WTC11 (cell line): ENCODE data around the gene LSP1. TPM values are rescaled to one million over a fixed set of nuclear protein-coding genes. Genes with fewer than 3 reads are reported as not detected.

Source experiments
- ATAC-seq: fragments of 200-7000 bp; cut with Tn5 transposase; 2 replicates; pipeline ENCODE4 v1.10.0; 2021; ENCODE audit warnings: mild to moderate bottlenecking, moderate library complexity
- CTCF ChIA-PET: fragments of 300-600 bp; sonication (Branson Sonifier 250); formaldehyde crosslinking; loops from one replicate; lab custom pipeline; 2021; ENCODE audit warnings: antibody characterized with exemption; lab: Charles Lee
- POLR2A ChIA-PET: fragments of 350-600 bp; sonication (Branson Sonifier 250); formaldehyde crosslinking; loops from one replicate; lab custom pipeline; 2021; ENCODE audit warnings: antibody characterized with exemption; lab: Charles Lee
- DNase-seq: peaks from one replicate; pipeline ENCODE4 v3.0.0; 2021; ENCODE audit warnings: low spot score
- H3K27ac Mint-ChIP-seq: 2 replicates; pipeline ENCODE4 v1.8.0; 2021; ENCODE audit warnings: mixed read lengths
- H3K27me3 Mint-ChIP-seq: 2 replicates; pipeline ENCODE4 v1.8.0; 2021; ENCODE audit warnings: low read depth, mild to moderate bottlenecking, moderate library complexity, mixed read lengths
- H3K36me3 Mint-ChIP-seq: 2 replicates; pipeline ENCODE4 v1.8.0; 2021; ENCODE audit warnings: mixed read lengths
- H3K4me1 Mint-ChIP-seq: 2 replicates; pipeline ENCODE4 v1.8.0; 2022; ENCODE audit warnings: mixed read lengths
- H3K4me3 Mint-ChIP-seq: 2 replicates; pipeline ENCODE4 v1.8.0; 2021; ENCODE audit warnings: mild to moderate bottlenecking, moderate library complexity, mixed read lengths
- H3K9me3 Mint-ChIP-seq: 2 replicates; pipeline ENCODE4 v1.8.0; 2021; ENCODE audit warnings: mixed read lengths
- CTCF ChIP-seq: fragments of 200-600 bp; IDR thresholded peaks from 2 replicates; pipeline ENCODE4 v1.8.0; 2022; ENCODE audit warnings: antibody characterized with exemption
- E2F1 ChIP-seq: sonication (generic); formaldehyde crosslinking; IDR thresholded peaks from 2 replicates; pipeline ENCODE4 v1.8.0; 2022; ENCODE audit warnings: mild to moderate bottlenecking, missing genetic modification reagents
- ERG ChIP-seq: fragments of 250-450 bp; sonication (Bioruptor Pico); IDR thresholded peaks from 2 replicates; pipeline ENCODE4 v1.8.0; 2021; ENCODE audit warnings: mild to moderate bottlenecking
- ETV6 ChIP-seq: sonication (generic); formaldehyde crosslinking; IDR thresholded peaks from 2 replicates; pipeline ENCODE4 v1.8.1; 2022; ENCODE audit warnings: mild to moderate bottlenecking, missing genetic modification reagents
- GABPB1 ChIP-seq: sonication (generic); formaldehyde crosslinking; IDR thresholded peaks from 2 replicates; pipeline ENCODE4 v1.8.1; 2023; ENCODE audit warnings: mild to moderate bottlenecking, missing genetic modification reagents
- HMGXB4 ChIP-seq: sonication (generic); formaldehyde crosslinking; IDR thresholded peaks from 2 replicates; pipeline ENCODE4 v1.8.1; 2023; ENCODE audit warnings: mild to moderate bottlenecking, moderate library complexity, missing genetic modification reagents
- KAT7 ChIP-seq: sonication (generic); formaldehyde crosslinking; IDR thresholded peaks from 2 replicates; pipeline ENCODE4 v1.8.1; 2023; ENCODE audit warnings: missing genetic modification reagents, mild to moderate bottlenecking, borderline replicate concordance
- MYBL2 ChIP-seq: sonication (generic); formaldehyde crosslinking; IDR thresholded peaks from 2 replicates; pipeline ENCODE4 v1.8.1; 2023; ENCODE audit warnings: mild to moderate bottlenecking, moderate library complexity, missing genetic modification reagents
- NFE2L1 ChIP-seq: sonication (generic); formaldehyde crosslinking; IDR thresholded peaks from 2 replicates; pipeline ENCODE4 v1.8.1; 2023; ENCODE audit warnings: missing genetic modification reagents
- PRDM15 ChIP-seq: sonication (generic); formaldehyde crosslinking; IDR thresholded peaks from 2 replicates; pipeline ENCODE4 v1.8.0; 2022; ENCODE audit warnings: missing genetic modification reagents
- PRRX2 ChIP-seq: fragments of 250-450 bp; sonication (Bioruptor Pico); IDR thresholded peaks from 2 replicates; pipeline ENCODE4 v1.8.0; 2021; ENCODE audit warnings: mild to moderate bottlenecking
- SOX15 ChIP-seq: fragments of 250-450 bp; sonication (Bioruptor Pico); IDR thresholded peaks from 2 replicates; pipeline ENCODE4 v1.9.0; 2021; ENCODE audit warnings: mild to moderate bottlenecking
- SP1 ChIP-seq: sonication (generic); formaldehyde crosslinking; conservative IDR thresholded peaks from 2 replicates; pipeline ENCODE4 v1.8.1; 2022; ENCODE audit warnings: missing genetic modification reagents
- TEAD1 ChIP-seq: sonication (generic); formaldehyde crosslinking; IDR thresholded peaks from 2 replicates; pipeline ENCODE4 v1.8.0; 2022; ENCODE audit warnings: mild to moderate bottlenecking, missing genetic modification reagents
- USF2 ChIP-seq: sonication (generic); formaldehyde crosslinking; IDR thresholded peaks from 2 replicates; pipeline ENCODE4 v1.8.1; 2023; ENCODE audit warnings: mild to moderate bottlenecking, missing genetic modification reagents, moderate library complexity
- ZNF423 ChIP-seq: fragments of 250-450 bp; sonication (Bioruptor Pico); IDR thresholded peaks from 2 replicates; pipeline ENCODE4 v2.1.2; 2022; ENCODE audit warnings: mild to moderate bottlenecking, moderate library complexity
- total RNA-seq: library from RNA; stranded (reverse); gene quantifications from 3 replicates; pipeline ENCODE4 v1.2.3, GENCODE V29; 2021

LSP1 gene
- total RNA-seq, 1 experiment from 2014 or later, result 0.77 TPM

- H3K27ac Mint-ChIP-seq, result no peak overlapping the region
- CTCF ChIA-PET, result interaction anchor here (0.5 to 5.6 kb wide), 76 partner anchors 8 to 485 kb away, joined by 3 to 93 read pairs (median 5); partner anchors contain the start of genes H19, IFITM10, LSP1 and SYT8
- DNase-seq, result peak; percentile 93
- TF ChIP-seq USF2 (CRISPR knock-in tag), result no peak
- TF ChIP-seq ERG (CRISPR knock-in tag), result no peak
- no peak for TF ChIP-seq NFE2L1 (CRISPR knock-in tag)
- TF ChIP-seq CTCF, result peak; percentile 54
- TF ChIP-seq KAT7 (CRISPR knock-in tag), result no peak
- TF ChIP-seq HMGXB4 (CRISPR knock-in tag), result peak; percentile 84
- peak; percentile 84; the same call in 1 of the 2 replicates for TF ChIP-seq ZNF423 (CRISPR knock-in tag)
- TF ChIP-seq ETV6, result no peak; the same call in 1 of the 2 replicates
- peak; percentile 74; the same call in 1 of the 2 replicates for TF ChIP-seq MYBL2 (CRISPR knock-in tag)
- peak; percentile 53; the same call in 1 of the 2 replicates for TF ChIP-seq SP1 (CRISPR knock-in tag)
- TF ChIP-seq, all 79 proteins: peak for 5
- POLR2A ChIA-PET, result no interaction called here
- peaks cover 2% of the 10 kb centered on the region; the same call in 1 of the 2 replicates for H3K4me1 Mint-ChIP-seq
- no peak overlapping the region for H3K4me3 Mint-ChIP-seq
- ATAC-seq, result peak; percentile 96
- H3K36me3 Mint-ChIP-seq, result no peaks in the 10 kb centered on the region
- H3K9me3 Mint-ChIP-seq, result peaks cover 12% of the 10 kb centered on the region; the same call in 1 of the 2 replicates
- peaks cover 3% of the 10 kb centered on the region for H3K27me3 Mint-ChIP-seq
Observed at GRCh38 chr11:1825039-1825740, 27.7 kb upstream of the LSP1 start.

- no peak overlapping the region for H3K4me3 Mint-ChIP-seq
- peaks cover 11% of the 10 kb centered on the region; the same call in 1 of the 2 replicates for H3K9me3 Mint-ChIP-seq
- H3K36me3 Mint-ChIP-seq, result no peaks in the 10 kb centered on the region
- CTCF ChIA-PET, result interaction anchor here (0.6 to 5.6 kb wide), 34 partner anchors 8 to 330 kb away, joined by 3 to 93 read pairs (median 7); partner anchors contain the start of genes SYT8 and TNNT3
- H3K27ac Mint-ChIP-seq, result no peak overlapping the region
- ATAC-seq (no peak), DNase-seq (no peak)
- H3K27me3 Mint-ChIP-seq, result no peaks in the 10 kb centered on the region; the same call in none of the 2 replicates
- no peak for TF ChIP-seq PRDM15 (CRISPR knock-in tag)
- no peak for TF ChIP-seq PRRX2
- no peak for TF ChIP-seq GABPB1 (CRISPR knock-in tag)
- no peak for TF ChIP-seq E2F1 (CRISPR knock-in tag)
- TF ChIP-seq TEAD1 (CRISPR knock-in tag), result no peak
- TF ChIP-seq SOX15, result no peak
- H3K4me1 Mint-ChIP-seq, result peaks cover 2% of the 10 kb centered on the region; the same call in 1 of the 2 replicates
- POLR2A ChIA-PET, result no interaction called here
Observed at GRCh38 chr11:1825785-1826451, 27.0 kb upstream of the LSP1 start.
